Activated naive CD8-positive, alpha-beta T cell treated with anti-CD3 and anti-CD28 coated beads for 36 hours (primary cell): Measurements from ENCODE around the gene DENND5B. TPM values are rescaled to one million over a fixed set of nuclear protein-coding genes. Genes with fewer than 3 reads are reported as not detected.
"Not testable (repeated sequence)": the region's sequence is repeated elsewhere in the genome, so short reads cannot be mapped to it uniquely, and the experiment has no call there.

Experiments
- DNase-seq: peaks from one replicate; pipeline ENCODE4 v3.0.0; 2021
- H3K27ac Mint-ChIP-seq: one replicate; pipeline ENCODE4 v1.8.0; 2022; ENCODE audit warnings: mild to moderate bottlenecking, moderate library complexity, mixed read lengths
- H3K27me3 Mint-ChIP-seq: one replicate; pipeline ENCODE4 v1.8.0; 2022; ENCODE audit warnings: mild to moderate bottlenecking, mixed read lengths
- H3K36me3 Mint-ChIP-seq: one replicate; pipeline ENCODE4 v1.8.0; 2021; ENCODE audit warnings: mild to moderate bottlenecking, mixed read lengths
- H3K4me1 Mint-ChIP-seq: one replicate; pipeline ENCODE4 v1.8.0; 2021; ENCODE audit warnings: mixed read lengths
- H3K4me3 Mint-ChIP-seq: one replicate; pipeline ENCODE4 v1.8.0; 2022; ENCODE audit warnings: mild to moderate bottlenecking, moderate library complexity, mixed read lengths
- H3K9me3 Mint-ChIP-seq: one replicate; pipeline ENCODE4 v1.8.0; 2022; ENCODE audit warnings: mixed read lengths
- total RNA-seq, 2 experiments: library from RNA; stranded (reverse); gene quantifications; one replicate each; pipeline ENCODE4 v1.2.3, GENCODE V29; 2021

DENND5B gene
- under 1 TPM; 0.16 to 0.29 TPM for total RNA-seq

DNA sequence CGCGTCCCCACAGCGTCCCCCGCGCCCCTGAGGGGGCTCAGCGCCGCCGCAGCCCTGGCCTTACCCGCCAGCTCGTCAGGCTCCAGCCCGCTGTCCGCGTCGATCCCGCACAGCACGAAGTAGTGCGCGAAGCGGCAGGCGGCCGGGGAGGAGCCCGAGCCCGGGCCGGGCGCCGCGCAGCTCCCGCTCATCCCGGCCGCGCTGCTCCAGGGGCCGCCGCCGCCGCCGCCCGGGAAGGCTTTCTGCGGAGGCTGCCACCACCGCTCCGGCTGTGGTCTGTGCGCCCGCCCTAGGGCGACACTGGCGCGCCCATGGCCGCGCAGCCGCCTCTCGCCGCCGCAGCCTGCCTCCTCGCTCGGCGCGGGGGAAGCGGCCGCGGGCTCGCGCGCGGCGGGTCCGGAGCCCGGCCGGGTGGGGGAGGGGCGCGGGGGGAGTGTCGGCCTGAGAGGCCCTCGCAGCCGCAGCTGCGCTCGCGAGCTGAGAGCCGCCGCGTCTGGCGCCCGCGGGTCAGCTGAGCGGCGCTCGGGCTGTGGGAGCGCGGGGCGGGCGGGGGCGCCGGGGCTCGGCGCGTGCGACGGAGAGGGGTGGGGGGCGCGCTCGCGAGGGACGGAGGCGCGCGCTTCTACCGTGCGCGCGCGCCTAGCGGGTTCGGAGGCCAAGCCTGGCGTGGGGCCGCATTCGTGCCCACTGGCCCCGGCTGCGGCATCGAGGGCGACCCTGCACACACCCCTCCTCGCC is at the start of gene DENND5B:
DENND5B (minus strand) TSS at position 495 of the 738 bp plus-strand sequence; CDS start at position 191, 304 bp downstream.
- peak within 1 kb of the TSS; percentile 43 for H3K27ac Mint-ChIP-seq
- H3K27me3 Mint-ChIP-seq, result peaks cover 58% of the 10 kb centered on the region

GRCh38 chr12:31634620-31635019 is 43.7 kb upstream of the DENND5B start:
- Mint-ChIP-seq H3K36me3 (no peaks in the 10 kb centered on the region), H3K27me3 (no peaks in the 10 kb centered on the region), H3K4me3 (no peak overlapping the region), H3K27ac (no peak overlapping the region), H3K4me1 (peaks cover 4% of the 10 kb centered on the region), H3K9me3 (no peaks in the 10 kb centered on the region)
- no peak for DNase-seq

More for the DNA sequence above, at the start of gene DENND5B:
- Mint-ChIP-seq H3K36me3 (peaks cover 5% of the 10 kb centered on the region), H3K4me3 (peak within 1 kb of the TSS; percentile 77), H3K4me1 (peaks cover 9% of the 10 kb centered on the region), H3K9me3 (peaks cover 5% of the 10 kb centered on the region)
- DNase-seq, result peak; percentile 40

- Mint-ChIP-seq H3K4me3 (no peak overlapping the region), H3K27ac (no peak overlapping the region), H3K9me3 (no peaks in the 10 kb centered on the region), H3K36me3 (no peaks in the 10 kb centered on the region), H3K4me1 (peaks cover 4% of the 10 kb centered on the region), H3K27me3 (no peaks in the 10 kb centered on the region)
- DNase-seq, result no peak
These were observed 42.5 kb upstream of the DENND5B start for GRCh38 chr12:31633464-31633863.

DNA sequence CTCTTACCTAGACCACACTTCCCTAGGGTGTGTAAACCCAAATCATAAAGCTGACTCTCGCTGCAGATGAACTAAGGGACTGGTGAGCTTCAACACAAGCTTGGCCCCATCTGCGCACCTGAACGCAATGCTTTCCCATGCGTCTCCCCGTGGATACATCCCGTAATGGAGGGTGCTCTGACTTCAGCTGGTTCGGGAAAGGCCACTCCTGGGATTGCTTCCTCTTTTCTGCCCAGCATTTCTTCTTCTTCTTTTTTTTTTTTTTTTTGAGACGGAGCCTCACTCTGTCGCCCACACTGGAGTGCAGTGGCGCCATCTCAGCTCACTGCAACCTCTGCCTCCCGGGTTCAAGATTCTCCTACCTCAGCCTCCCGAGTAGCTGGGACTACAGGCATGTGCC is 40.9 kb upstream of the DENND5B start:
- Mint-ChIP-seq H3K9me3 (no peaks in the 10 kb centered on the region), H3K27me3 (no peaks in the 10 kb centered on the region), H3K27ac (no peak overlapping the region), H3K4me1 (peaks cover 4% of the 10 kb centered on the region), H3K36me3 (no peaks in the 10 kb centered on the region), H3K4me3 (no peak overlapping the region)
- no peak for DNase-seq

GRCh38 chr12:31631023-31631724 is 40.2 kb upstream of the DENND5B start:
- no peak overlapping the region for H3K27ac Mint-ChIP-seq
- H3K4me3 Mint-ChIP-seq, result no peak overlapping the region
- no peak for DNase-seq
- no peaks in the 10 kb centered on the region for H3K27me3 Mint-ChIP-seq
- no peaks in the 10 kb centered on the region for H3K36me3 Mint-ChIP-seq
- no peaks in the 10 kb centered on the region for H3K4me1 Mint-ChIP-seq
- peaks cover under 1% of the 10 kb centered on the region for H3K9me3 Mint-ChIP-seq

- no peaks in the 10 kb centered on the region for H3K4me1 Mint-ChIP-seq
- DNase-seq, result no peak
- no peak overlapping the region for H3K4me3 Mint-ChIP-seq
- H3K36me3 Mint-ChIP-seq, result no peaks in the 10 kb centered on the region
- peaks cover 2% of the 10 kb centered on the region for H3K9me3 Mint-ChIP-seq
- no peak overlapping the region for H3K27ac Mint-ChIP-seq
- no peaks in the 10 kb centered on the region for H3K27me3 Mint-ChIP-seq
These were observed 39.1 kb upstream of the DENND5B start for GRCh38 chr12:31629756-31630732.

GRCh38 chr12:31627456-31628054 is 36.6 kb upstream of the DENND5B start:
- no peak for DNase-seq
- Mint-ChIP-seq H3K36me3 (no peaks in the 10 kb centered on the region), H3K27me3 (no peaks in the 10 kb centered on the region), H3K27ac (no peak overlapping the region), H3K4me3 (no peak overlapping the region), H3K4me1 (no peaks in the 10 kb centered on the region), H3K9me3 (peaks cover 2% of the 10 kb centered on the region)

- Mint-ChIP-seq H3K27me3 (no peaks in the 10 kb centered on the region), H3K4me1 (no peaks in the 10 kb centered on the region), H3K9me3 (peaks cover 2% of the 10 kb centered on the region), H3K36me3 (no peaks in the 10 kb centered on the region), H3K4me3 (no peak overlapping the region), H3K27ac (no peak overlapping the region)
- DNase-seq, result no peak
These were observed 35.5 kb upstream of the DENND5B start for GRCh38 chr12:31626270-31626995.

- Mint-ChIP-seq H3K27ac (no peak overlapping the region), H3K4me1 (no peaks in the 10 kb centered on the region), H3K27me3 (peaks cover 4% of the 10 kb centered on the region), H3K4me3 (no peak overlapping the region), H3K36me3 (no peaks in the 10 kb centered on the region), H3K9me3 (peaks cover 2% of the 10 kb centered on the region)
- no peak for DNase-seq
These were observed 31.1 kb upstream of the DENND5B start for GRCh38 chr12:31622038-31622437.

GRCh38 chr12:31620311-31620710 is 29.4 kb upstream of the DENND5B start:
- no peak for DNase-seq
- H3K27me3 Mint-ChIP-seq, result peaks cover 4% of the 10 kb centered on the region
- no peaks in the 10 kb centered on the region for H3K36me3 Mint-ChIP-seq
- no peaks in the 10 kb centered on the region for H3K4me1 Mint-ChIP-seq
- H3K9me3 Mint-ChIP-seq, result no peaks in the 10 kb centered on the region
- no peak overlapping the region for H3K27ac Mint-ChIP-seq
- H3K4me3 Mint-ChIP-seq, result no peak overlapping the region

DNA sequence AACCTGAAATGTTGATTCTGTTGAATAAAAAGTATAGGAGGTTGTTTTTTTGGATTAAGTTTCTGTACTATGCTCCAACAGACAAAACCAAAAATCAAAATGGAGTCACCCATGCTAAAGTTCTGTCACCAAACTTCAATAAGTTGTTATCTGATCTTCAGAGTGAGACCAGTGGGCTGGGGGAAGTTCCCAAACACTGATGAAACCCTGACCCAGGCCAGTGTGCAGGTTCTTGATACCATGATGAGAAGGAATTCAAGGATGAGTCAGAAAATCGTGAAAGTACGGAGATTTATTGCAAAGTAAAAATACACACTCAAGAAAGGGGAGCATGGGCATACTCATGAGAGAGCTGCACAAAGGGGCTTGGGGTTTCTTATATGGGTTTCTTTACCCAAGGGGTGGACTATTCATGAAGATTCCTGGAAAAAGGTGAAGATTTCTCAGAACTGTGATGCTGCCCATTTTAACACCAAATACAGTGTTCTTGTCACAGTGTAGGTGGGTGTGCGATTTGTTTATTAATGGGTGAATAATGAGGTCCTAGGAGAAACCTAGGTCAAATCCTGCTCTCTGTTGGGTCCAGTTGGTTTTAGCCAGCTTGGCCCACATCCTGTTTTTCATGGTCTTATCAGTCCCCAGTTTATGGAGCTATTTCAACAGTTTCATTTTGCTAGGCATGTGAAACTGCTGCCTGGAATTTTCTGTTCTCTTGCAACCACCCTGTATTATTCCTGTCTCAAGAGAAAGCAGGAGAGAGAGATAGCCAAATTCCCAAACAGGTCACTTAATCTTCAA is 27.5 kb upstream of the DENND5B start:
- no peaks in the 10 kb centered on the region for H3K9me3 Mint-ChIP-seq
- no peak overlapping the region for H3K27ac Mint-ChIP-seq
- H3K27me3 Mint-ChIP-seq, result peaks cover 4% of the 10 kb centered on the region
- H3K4me3 Mint-ChIP-seq, result no peak overlapping the region
- no peaks in the 10 kb centered on the region for H3K36me3 Mint-ChIP-seq
- no peaks in the 10 kb centered on the region for H3K4me1 Mint-ChIP-seq
- no peak for DNase-seq

DNA sequence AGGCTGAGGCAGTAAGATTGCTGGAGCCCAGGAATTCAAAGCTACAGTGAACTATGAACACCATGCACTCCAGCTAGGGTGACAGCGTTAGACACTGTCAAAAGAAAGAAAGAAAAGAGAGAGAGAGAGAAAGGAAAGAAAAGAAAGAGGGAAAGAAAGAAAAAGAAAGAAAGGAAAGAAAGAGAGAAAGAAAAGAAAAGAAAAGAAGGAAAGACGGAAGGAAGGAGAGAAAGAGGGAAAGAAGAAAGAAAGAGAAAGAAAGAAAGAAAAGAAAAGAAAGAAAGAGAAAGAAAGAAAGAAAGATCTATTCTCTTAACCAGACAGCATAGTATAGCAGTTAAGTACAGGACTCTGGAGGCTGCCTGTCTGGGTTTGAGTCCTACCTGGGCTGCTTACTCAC is 21.9 kb upstream of the DENND5B start:
- Mint-ChIP-seq H3K4me3 (no peak overlapping the region), H3K36me3 (peaks cover 3% of the 10 kb centered on the region), H3K4me1 (no peaks in the 10 kb centered on the region), H3K27me3 (no peaks in the 10 kb centered on the region), H3K9me3 (peaks cover 5% of the 10 kb centered on the region), H3K27ac (no peak overlapping the region)
- DNase-seq, result no peak

GRCh38 chr12:31608299-31608698 is 17.4 kb upstream of the DENND5B start:
- DNase-seq, H3K9me3 Mint-ChIP-seq, H3K36me3 Mint-ChIP-seq, H3K4me3 Mint-ChIP-seq, H3K27ac Mint-ChIP-seq, H3K27me3 Mint-ChIP-seq, H3K4me1 Mint-ChIP-seq: not testable (repeated sequence)
